ENCODE measurements around the gene NAXD. TPM values are rescaled to one million over a fixed set of nuclear protein-coding genes. Genes with fewer than 3 reads are reported as not detected.

The NAXD gene
- total RNA-seq, 3 donors from 2014 or later, result 17.8 to 20.5 (median 19.5) TPM

- no peak for DNase-seq
Observed at GRCh38 chr13:110610955-110611595, 4.3 kb upstream of the NAXD start.

GRCh38 chr13:110615005-110615321 lies 382 bp upstream of the NAXD start:
- Mint-ChIP-seq H3K4me3 (peak overlapping the region; percentile 94), H3K4me1 (ENCODE audit: low read depth) (peaks cover 39% of the 10 kb centered on the region), H3K36me3 (ENCODE audit: insufficient read depth) (peaks cover 3% of the 10 kb centered on the region), H3K9me3 (peaks cover 5% of the 10 kb centered on the region), H3K27me3 (ENCODE audit: low read depth) (peaks cover 3% of the 10 kb centered on the region)
- no peak for DNase-seq
- no peak for ATAC-seq

More at GRCh38 chr13:110610955-110611595, 4.3 kb upstream of the NAXD start:
- Mint-ChIP-seq H3K4me1 (ENCODE audit: low read depth) (peaks cover 13% of the 10 kb centered on the region), H3K9me3 (peaks cover 5% of the 10 kb centered on the region), H3K4me3 (peak overlapping the region; percentile 17), H3K36me3 (ENCODE audit: insufficient read depth) (peaks cover 1% of the 10 kb centered on the region), H3K27me3 (ENCODE audit: low read depth) (peaks cover 3% of the 10 kb centered on the region)
- no peak for ATAC-seq

GRCh38 chr13:110616103-110617101 lies 1.1 kb downstream of the NAXD start:
- Mint-ChIP-seq H3K36me3 (ENCODE audit: insufficient read depth) (peaks cover 3% of the 10 kb centered on the region), H3K9me3 (peaks cover 5% of the 10 kb centered on the region), H3K4me3 (peak overlapping the region; percentile 94), H3K4me1 (ENCODE audit: low read depth) (peaks cover 42% of the 10 kb centered on the region), H3K27me3 (ENCODE audit: low read depth) (no peaks in the 10 kb centered on the region)
- ATAC-seq, result peak; percentile 23 to 24
- DNase-seq, result peak; percentile 32

- no peak for DNase-seq
- Mint-ChIP-seq H3K36me3 (ENCODE audit: insufficient read depth) (peaks cover 5% of the 10 kb centered on the region), H3K9me3 (peaks cover 5% of the 10 kb centered on the region), H3K4me3 (peak overlapping the region; percentile 94), H3K4me1 (ENCODE audit: low read depth) (peaks cover 45% of the 10 kb centered on the region), H3K27me3 (ENCODE audit: low read depth) (no peaks in the 10 kb centered on the region)
- ATAC-seq, result no peak
Observed at GRCh38 chr13:110617321-110618072, 2.2 kb downstream of the NAXD start.

- no peak for ATAC-seq
- H3K36me3 Mint-ChIP-seq (ENCODE audit: insufficient read depth), result peaks cover 11% of the 10 kb centered on the region
- peaks cover 4% of the 10 kb centered on the region for H3K9me3 Mint-ChIP-seq
- peaks cover 50% of the 10 kb centered on the region for H3K4me1 Mint-ChIP-seq (ENCODE audit: low read depth)
- DNase-seq, result no peak
- H3K27me3 Mint-ChIP-seq (ENCODE audit: low read depth), result no peaks in the 10 kb centered on the region
- no peak overlapping the region for H3K4me3 Mint-ChIP-seq
Observed at GRCh38 chr13:110618167-110618566, 2.8 kb downstream of the NAXD start.

- no peaks in the 10 kb centered on the region for H3K27me3 Mint-ChIP-seq (ENCODE audit: low read depth)
- peaks cover 14% of the 10 kb centered on the region for H3K36me3 Mint-ChIP-seq (ENCODE audit: insufficient read depth)
- ATAC-seq (no peak), DNase-seq (no peak)
- H3K9me3 Mint-ChIP-seq, result no peaks in the 10 kb centered on the region
- H3K4me1 Mint-ChIP-seq (ENCODE audit: low read depth), result peaks cover 50% of the 10 kb centered on the region
- no peak overlapping the region for H3K4me3 Mint-ChIP-seq
Observed at GRCh38 chr13:110618780-110619179, 3.4 kb downstream of the NAXD start.

GRCh38 chr13:110620596-110620995 lies 5.3 kb downstream of the NAXD start:
- peaks cover 47% of the 10 kb centered on the region for H3K4me1 Mint-ChIP-seq (ENCODE audit: low read depth)
- no peak overlapping the region for H3K4me3 Mint-ChIP-seq
- no peaks in the 10 kb centered on the region for H3K9me3 Mint-ChIP-seq
- DNase-seq, result no peak
- no peaks in the 10 kb centered on the region for H3K27me3 Mint-ChIP-seq (ENCODE audit: low read depth)
- H3K36me3 Mint-ChIP-seq (ENCODE audit: insufficient read depth), result peaks cover 13% of the 10 kb centered on the region
- ATAC-seq, result no peak

- Mint-ChIP-seq H3K4me3 (no peak overlapping the region), H3K4me1 (ENCODE audit: low read depth) (peaks cover 52% of the 10 kb centered on the region), H3K9me3 (no peaks in the 10 kb centered on the region), H3K27me3 (ENCODE audit: low read depth) (no peaks in the 10 kb centered on the region), H3K36me3 (ENCODE audit: insufficient read depth) (peaks cover 28% of the 10 kb centered on the region)
- ATAC-seq (no peak), DNase-seq (no peak)
Observed at GRCh38 chr13:110624766-110625756, 9.7 kb downstream of the NAXD start.

GRCh38 chr13:110625771-110626321 lies 10.5 kb downstream of the NAXD start:
- H3K4me1 Mint-ChIP-seq (ENCODE audit: low read depth), result peaks cover 52% of the 10 kb centered on the region
- H3K9me3 Mint-ChIP-seq, result no peaks in the 10 kb centered on the region
- no peak for ATAC-seq
- H3K27me3 Mint-ChIP-seq (ENCODE audit: low read depth), result no peaks in the 10 kb centered on the region
- no peak for DNase-seq
- no peak overlapping the region for H3K4me3 Mint-ChIP-seq
- peaks cover 31% of the 10 kb centered on the region for H3K36me3 Mint-ChIP-seq (ENCODE audit: insufficient read depth)

GRCh38 chr13:110626521-110626920 lies 11.2 kb downstream of the NAXD start:
- ATAC-seq (no peak), DNase-seq (no peak)
- H3K9me3 Mint-ChIP-seq, result no peaks in the 10 kb centered on the region
- peaks cover 57% of the 10 kb centered on the region for H3K4me1 Mint-ChIP-seq (ENCODE audit: low read depth)
- H3K36me3 Mint-ChIP-seq (ENCODE audit: insufficient read depth), result peaks cover 31% of the 10 kb centered on the region
- H3K27me3 Mint-ChIP-seq (ENCODE audit: low read depth), result no peaks in the 10 kb centered on the region
- H3K4me3 Mint-ChIP-seq, result no peak overlapping the region

- H3K9me3 Mint-ChIP-seq, result no peaks in the 10 kb centered on the region
- H3K4me1 Mint-ChIP-seq (ENCODE audit: low read depth), result peaks cover 52% of the 10 kb centered on the region
- DNase-seq (no peak), ATAC-seq (no peak)
- H3K36me3 Mint-ChIP-seq (ENCODE audit: insufficient read depth), result peaks cover 35% of the 10 kb centered on the region
- no peak overlapping the region for H3K4me3 Mint-ChIP-seq
- no peaks in the 10 kb centered on the region for H3K27me3 Mint-ChIP-seq (ENCODE audit: low read depth)
Observed at GRCh38 chr13:110627351-110627750, 12.0 kb downstream of the NAXD start.

- Mint-ChIP-seq H3K4me1 (ENCODE audit: low read depth) (peaks cover 47% of the 10 kb centered on the region), H3K36me3 (ENCODE audit: insufficient read depth) (peaks cover 31% of the 10 kb centered on the region), H3K27me3 (ENCODE audit: low read depth) (no peaks in the 10 kb centered on the region), H3K9me3 (no peaks in the 10 kb centered on the region), H3K4me3 (no peak overlapping the region)
- ATAC-seq, result no peak
- no peak for DNase-seq
Observed at GRCh38 chr13:110627761-110628476, 12.6 kb downstream of the NAXD start.

- Mint-ChIP-seq H3K4me3 (no peak overlapping the region), H3K36me3 (ENCODE audit: insufficient read depth) (peaks cover 26% of the 10 kb centered on the region), H3K4me1 (ENCODE audit: low read depth) (peaks cover 46% of the 10 kb centered on the region), H3K9me3 (no peaks in the 10 kb centered on the region), H3K27me3 (ENCODE audit: low read depth) (no peaks in the 10 kb centered on the region)
- no peak for DNase-seq
- no peak for ATAC-seq
Observed at GRCh38 chr13:110628477-110628793, 13.1 kb downstream of the NAXD start.
